GM18526 (cell line): ENCODE data around the gene DCST2.

Source experiments
- POLR2A ChIP-seq: IDR thresholded peaks from 3 replicates; pipeline ENCODE4 v1.6.1; 2011; ENCODE audit not compliant: insufficient read length; ENCODE audit errors: extremely low read depth

The DCST2 gene

DNA sequence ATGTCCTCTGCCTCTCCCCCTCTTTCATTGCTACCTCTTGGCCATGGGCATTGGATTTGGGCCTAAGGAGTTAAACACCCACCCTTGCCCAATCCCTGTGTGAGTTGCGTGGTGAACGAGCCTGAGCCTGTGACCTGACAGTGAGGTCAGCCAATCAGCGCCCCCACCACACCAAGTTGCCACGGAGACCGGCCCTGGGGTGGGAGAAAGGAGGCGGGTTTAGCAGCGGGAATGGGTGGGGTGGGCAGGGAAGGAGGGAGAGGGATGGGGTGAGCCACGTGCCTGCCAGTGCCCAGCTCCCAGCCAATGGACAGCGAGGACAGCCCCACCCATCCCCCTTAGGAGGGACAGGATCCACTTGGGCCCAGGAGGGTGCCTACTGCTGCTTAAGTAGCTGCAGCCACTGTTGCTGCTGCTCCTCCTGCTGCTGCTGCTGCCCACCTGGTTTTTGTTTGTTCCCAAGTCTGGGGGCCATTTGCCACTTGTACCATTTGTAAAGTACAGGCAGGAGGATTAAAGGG lies 21.5 kb downstream of the DCST2 start:
- no peak for TF ChIP-seq POLR2A

DNA sequence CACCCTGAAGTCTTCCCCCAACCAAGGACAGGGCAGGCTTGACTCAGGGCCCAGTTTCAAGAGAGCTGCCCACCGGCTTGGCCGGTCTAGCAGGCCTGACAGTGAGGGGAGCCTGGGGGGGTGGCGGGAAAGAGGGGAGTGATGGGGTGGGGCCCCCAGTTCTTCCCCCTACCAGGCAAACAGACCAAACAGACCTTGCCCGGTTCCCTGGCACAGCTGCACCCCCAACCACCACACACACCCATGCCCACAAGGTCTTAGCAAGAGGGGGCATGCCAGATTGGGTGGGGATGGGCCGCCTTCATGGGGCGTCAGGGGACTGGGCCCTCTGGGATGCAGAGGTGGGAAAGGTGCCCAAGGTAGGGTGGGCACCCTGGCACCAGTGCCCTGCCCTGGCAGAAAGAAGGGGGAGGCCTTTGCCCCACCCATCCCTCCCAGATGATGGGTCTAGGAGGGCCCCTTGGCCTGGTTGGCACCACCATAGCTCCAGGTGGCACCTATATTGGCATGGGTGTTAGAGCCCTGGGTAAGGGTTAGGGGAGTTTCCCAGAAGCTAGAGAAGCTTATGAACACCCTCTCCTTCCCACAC lies 22.1 kb downstream of the DCST2 start:
- TF ChIP-seq POLR2A, result no peak

DNA sequence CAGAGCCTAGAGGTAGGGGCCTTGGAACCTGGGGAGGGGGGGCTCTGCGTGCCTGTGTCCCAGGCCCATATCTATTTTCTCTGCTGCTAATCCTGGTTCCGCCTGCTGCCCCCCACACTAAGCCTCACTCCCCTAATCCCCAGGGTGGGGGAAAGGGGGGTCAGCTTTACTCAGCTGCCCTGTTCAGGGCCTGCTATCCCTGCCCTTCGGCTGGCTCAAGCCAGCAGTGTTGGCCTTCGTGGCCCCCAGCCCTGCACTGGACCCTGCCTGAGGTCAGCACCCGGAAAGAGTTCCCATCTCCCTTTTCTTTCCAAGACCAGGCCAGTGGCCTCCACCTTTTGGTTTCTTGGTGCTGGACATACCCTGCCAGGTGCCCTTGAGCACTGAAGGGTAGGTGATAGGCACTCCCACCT lies 22.6 kb downstream of the DCST2 start:
- TF ChIP-seq POLR2A, result no peak

DNA sequence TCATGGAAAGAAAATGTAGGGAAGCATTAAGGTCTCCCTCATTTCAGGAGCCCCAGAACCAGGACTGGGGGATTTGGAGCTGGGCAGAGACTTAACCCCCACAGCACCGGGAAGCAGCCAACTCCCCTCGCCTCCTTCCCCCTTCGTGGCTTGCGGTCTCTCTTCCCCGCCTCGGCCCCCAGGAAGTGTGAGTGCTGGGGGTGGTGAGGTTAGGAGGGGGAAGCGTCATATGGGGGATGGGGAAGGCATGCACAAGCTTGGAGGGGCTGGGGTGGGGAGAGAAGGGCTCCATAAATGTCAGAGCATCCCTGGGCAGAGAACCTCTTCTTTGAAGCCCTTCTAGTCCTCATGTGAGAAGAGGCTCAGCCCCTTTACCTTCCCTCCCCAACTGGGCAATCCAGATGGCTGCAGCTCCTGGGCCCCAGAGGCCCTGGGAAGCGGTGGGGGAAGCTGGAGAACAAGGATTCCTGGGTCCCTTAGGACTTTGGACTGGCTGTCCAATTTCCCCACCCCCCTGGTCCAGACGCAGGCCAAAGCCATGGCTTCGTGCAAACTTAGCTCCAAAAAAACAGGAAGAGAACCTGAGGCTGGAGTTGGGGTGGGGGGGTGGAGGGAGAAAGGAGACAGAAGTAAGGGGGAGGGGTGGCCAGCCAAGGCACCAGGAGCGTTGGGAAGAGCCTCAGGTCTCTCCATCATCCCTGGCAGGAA lies 23.2 kb downstream of the DCST2 start:
- TF ChIP-seq POLR2A, result no peak

DNA sequence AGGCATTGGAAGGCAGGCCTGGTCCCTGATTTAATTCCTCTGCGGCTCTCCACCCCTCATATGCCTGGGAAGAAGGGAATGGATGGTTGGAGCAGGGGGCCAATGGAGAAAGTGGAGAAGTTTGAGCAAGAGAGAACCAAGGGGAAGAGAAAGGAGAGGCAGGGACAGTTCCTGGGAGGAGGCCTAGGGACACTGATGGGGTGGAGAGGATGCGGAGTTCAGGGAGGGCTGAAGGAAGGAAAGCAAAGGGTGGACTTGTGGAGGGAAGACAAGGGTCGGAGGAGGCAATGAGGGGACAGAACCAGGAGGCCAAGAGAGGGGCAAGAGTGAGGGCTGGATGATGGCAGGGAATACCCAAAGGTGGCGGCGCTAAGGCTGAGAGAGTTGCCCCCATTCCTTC lies 23.8 kb downstream of the DCST2 start:
- no peak for TF ChIP-seq POLR2A

DNA sequence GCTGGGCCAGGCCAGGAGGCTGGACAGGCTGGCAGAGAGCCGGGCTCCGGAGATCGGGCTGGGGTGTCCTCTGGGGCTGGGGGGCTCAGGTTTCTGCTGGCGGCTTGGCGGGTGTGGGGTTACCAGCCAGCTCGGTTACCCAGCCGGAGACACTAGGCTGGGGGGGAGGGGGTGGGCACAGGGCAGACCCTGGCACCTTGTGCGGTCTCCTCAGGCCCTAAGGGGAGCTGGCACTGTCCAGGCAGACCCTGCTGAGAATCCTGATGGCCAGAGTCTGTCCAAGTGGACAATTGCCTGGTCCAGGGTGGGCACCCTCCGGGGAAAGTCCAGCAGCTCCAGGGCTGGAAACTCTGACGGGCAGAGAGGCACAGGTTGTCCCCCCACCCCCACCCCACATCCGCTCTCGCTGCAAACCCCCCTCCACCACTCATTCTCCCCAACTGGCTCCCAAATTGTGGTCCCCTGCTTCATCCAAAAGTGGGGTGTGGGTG lies 24.3 kb downstream of the DCST2 start:
- TF ChIP-seq POLR2A, result no peak

DNA sequence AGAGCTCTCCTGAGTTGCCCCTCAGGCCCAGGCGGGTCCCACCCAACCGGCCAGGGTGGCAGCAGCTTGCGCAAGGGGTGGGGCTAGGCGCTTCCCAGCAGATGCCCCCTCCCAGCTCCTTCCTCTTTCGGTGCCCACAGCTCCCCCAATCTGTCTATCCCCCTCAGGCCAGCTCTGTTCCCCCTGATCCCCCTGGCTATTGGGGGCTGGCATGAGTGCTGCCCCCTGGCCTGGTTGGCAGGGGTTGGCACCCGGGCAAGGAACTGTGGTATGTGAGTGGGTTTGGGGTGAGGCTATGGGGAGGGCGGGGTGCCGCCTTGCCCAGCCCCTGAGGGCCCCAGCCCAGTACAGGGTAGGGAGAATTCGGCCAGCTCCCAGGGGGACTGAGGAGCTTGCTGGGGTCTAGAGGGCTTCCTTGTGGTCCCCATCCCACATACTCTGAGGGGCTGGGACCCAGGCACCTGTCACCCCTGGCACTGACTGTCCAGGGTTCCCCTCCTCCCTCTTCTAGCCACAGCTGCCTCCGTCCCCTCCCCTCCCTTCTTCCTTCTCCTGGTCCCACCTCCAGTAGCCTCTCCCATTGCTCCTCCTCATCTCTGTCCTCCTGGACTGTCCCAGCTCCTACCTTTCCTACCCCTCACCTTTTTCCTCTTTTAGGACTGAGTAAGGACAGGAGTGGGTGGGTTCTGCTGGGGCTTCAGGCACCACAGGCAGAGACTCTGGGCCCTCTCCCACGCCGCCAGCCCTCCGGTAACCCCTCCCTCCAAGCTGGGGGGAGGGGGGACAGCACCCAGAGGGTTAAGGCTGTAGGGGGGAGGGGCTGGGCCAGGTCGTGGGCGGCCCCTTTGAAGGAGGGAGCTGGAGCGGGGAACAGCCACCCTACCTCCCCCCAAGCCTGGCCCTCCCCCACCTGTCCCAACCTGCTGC lies 25.3 kb downstream of the DCST2 start:
- no peak for TF ChIP-seq POLR2A

DNA sequence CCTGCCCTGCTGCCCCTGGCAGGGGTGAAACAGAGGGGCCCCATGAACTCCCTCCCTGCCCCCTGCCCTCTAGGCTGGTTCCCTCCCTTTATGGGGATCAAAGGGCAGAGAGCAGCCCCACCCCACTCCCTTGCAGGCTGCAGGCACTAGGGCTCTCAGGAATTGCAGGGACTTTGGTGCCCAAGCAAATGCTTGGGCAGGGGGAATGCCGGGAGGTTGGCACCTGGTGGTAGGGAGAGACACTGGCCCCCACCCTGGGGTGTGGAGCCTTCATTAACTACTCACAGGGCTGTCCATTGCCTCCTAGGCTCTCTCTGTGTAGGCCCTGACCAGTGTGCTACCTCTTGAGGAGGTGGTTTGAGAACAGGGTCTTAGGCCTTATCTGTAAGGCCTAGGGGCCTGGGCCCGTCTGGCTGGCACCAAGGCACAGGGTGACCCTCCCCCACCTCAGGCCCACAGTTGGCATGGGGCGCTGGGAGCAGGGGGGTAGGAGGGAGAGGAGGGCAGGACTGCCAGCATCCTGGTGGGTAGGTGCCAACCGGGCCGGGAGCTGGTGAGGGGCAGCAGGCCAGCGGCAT lies 26.2 kb downstream of the DCST2 start:
- no peak for TF ChIP-seq POLR2A

DNA sequence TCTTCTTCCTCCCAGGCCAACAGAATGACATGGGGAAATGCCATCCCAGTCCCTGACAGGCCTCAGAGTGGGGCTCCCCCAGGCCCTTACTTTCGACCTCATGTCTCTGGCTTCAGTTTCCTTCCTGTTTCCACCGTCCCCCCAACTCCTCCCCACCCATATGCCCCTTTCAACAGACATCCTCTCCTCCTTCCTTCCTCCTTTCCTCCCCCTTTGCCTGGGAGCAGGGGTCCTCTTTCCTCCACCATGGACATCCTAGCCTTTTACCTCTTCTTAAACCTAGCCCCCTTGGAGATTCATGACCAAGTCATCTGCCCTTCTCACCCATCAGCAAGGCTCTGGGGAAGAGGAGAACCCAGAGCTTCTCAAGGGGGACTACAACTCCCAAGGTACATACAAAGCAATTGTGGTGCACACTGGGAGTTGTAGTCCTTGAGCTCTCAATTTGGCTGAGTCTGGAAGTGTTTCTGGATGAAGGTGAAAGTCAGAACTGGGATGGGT lies 26.9 kb downstream of the DCST2 start:
- no peak for TF ChIP-seq POLR2A

DNA sequence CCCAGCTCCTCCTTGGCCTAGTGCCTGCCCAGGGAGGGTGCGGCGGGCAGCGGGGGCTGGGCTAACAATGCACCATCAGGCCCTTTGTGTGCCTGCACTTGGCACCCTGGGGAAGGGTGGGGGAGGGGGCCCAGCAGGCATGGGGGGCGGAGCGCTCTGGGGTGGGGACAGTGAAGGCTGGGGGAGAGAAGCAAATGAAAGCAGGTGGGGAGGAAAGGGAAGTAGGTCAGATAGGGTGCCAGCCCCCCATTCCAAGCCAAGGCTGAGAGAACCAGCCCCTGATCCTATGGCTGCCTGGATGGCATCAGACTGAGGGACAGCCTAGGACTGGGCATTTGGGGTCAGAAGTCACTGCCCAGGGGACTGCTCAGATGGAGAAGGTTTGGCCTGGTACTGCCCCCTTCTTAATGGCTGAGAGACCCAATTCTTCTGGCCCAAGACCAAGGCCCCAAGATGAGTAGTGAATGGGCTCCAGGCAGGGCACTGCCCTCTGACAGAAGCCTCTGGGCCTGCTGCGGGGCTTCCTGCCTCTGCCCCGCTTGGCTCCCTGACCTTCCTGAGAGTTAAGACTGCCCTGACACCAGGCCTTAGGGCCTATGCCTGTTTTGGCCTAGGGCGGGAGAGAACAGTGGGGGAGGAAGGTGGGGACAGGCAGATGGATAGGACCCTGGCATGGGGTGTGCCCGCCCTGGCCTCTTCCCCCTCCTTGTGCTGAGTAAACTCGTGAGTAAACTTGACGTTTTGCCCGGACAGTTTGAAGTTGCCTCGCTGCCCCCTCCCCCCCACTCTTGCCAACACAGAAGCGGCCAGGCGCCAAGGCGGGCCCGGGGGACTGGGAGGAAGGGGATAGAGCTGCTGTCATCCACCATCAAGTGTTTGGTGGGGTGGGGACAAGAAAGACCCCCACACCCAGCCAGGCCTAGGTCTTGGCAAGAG lies 28.2 kb downstream of the DCST2 start:
- no peak for TF ChIP-seq POLR2A

DNA sequence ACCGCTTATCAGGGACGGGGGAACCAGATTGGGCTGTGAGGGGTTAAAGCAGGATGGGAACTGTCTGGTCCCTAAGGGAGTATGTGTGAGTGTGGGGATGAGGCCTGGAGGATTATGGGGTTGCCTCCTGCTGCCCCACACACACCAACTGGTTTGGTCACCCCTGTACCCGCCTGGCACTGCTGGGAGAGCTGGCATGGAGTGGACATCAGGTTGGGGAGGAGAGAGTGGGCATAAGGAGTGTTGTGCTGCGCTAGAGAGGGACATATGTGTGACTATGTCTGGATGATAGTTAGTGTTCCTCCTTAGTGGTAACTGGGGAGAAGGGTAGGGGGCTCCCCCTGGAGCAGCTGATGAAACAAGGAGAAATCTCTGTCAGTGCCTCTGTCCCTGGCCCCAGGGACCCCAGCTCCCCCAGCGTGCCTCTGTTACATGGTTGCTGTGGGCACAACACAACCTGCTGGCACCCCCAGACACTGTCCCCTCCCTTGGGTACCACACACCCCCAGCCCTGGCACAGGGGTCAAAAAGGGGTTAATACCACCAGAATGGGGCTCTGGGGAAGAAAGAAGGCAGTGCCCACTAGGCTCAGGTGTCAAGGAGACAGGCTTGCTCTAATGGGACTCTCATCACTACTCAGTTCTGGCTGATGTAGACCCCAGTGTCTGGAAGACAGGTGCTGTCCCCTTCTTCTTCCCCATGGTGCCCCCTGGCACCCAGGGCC lies 29.1 kb downstream of the DCST2 start:
- TF ChIP-seq POLR2A, result no peak

DNA sequence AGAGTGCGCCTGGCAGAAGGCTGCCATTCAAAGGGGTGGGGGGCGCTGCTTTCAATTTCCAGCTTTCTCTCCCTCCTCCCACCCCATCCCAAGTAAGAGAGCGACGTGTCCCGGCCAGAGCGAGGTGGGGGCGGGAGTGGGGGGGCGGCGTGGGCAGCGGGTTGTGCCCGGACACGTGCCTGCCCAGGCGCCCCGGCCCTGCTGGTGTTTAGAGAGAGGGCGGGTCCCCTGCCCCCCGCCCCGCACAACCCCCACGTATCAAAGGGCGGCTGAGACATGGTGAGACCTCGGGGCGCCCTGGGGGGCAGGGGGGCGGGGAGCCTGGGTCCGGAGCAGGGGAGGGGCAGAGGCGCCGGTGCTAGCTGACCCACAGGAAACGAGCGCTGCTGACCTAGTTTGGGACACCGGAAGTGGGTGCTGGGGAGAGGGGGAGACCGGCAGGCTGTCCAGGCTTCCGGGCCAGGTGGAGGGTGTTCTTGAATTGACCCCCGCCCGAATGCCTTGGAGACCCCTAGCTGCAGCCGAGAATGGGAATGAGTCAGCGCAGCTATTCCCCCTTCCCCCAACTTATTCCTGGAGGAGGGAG lies 29.7 kb downstream of the DCST2 start:
- TF ChIP-seq POLR2A, result no peak

DNA sequence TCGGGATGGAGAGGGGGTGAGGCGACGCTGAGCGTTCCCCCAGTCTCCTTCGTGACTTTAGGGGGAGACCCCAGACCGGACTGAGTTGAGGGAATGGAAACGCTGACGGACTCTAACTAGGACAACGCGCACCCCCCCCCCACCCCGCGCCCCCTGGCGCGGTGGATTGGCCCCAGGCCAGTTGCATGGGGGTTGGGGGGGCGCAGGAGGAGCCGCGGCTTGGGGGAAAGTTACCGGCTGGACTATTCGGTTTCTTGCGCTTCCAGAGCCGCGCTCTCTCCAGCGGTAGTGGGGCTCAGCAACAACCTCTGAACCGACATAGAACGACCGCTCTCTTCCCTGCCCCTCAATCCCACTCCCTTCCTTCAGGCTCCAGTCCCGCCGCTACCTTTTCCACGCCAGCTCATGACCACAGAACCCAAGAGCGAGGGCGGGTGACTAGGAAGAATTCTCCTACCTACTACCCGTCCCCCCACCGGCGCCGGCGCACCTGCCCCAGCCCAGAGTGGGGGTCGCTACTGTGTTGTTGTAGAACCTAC lies 30.3 kb downstream of the DCST2 start:
- no peak for TF ChIP-seq POLR2A
